AG08395 (cell line): ENCODE measurements around the gene C11orf21.

Experiments
- DNase-seq: peaks from one replicate; pipeline ENCODE4 v3.0.0; 2012; ENCODE audit warnings: mixed read lengths, low spot score

Gene C11orf21

DNA sequence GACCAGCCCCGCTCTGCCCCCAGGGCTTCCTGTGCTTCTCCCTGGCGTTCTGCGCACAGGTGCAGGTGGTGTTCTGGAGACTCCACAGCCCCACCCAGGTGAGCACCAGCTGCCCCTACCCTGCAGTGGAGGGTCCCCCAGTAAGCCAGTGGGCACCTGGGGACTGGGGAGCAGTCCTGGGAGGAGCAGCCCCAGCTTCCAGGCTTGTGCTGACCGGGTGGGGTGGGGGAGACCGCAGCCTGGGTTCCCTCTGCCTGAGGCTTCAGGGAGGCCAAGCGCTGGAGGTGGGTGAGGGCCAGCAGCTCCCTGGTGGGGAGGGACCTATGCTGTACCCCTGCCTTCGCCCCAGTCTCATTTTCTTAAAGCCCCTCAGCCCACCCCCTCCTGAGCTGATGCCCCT is 7.0 kb upstream of the C11orf21 start:
- DNase-seq: no peak

DNA sequence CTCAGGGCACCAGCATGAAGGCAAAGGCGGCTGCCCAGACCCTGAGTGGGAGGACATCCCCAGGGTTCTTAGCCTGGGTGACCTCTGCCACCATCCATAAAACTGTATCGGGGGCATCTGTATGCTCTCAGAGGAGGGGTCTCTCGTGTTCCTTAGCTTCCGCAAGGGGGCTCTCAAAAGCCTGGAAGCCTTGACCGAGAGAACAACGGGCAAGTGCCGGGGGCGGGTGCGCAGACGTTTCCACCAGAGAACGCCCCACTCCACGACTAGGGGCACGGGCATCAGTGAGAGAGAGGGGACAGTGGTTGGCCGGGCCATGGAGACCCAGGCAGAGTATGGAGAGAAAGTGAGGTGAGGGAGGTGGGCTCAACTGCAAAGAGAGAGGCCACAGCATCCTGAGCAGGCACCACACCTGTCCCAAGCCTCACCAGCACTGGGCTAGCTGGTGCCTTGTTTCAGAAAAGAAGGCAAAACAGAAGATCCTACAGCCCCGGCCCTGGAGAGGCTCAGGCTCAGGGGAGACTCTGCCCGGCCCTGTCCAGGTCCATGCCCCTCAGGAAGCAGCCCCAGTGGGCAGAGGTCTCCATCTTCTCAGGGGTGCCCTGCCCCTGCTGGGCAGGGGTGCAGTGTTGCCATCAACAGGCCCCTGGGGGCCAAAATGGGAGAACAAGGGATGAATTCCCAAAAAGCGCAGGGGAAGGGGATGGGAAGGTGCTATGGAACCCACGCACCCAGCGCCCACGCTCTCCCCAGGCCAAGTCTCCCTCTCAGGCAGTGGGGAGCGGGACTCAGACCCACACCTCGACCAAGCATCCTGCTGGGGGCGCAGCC is 6.0 kb upstream of the C11orf21 start:
- DNase-seq: no peak

DNA sequence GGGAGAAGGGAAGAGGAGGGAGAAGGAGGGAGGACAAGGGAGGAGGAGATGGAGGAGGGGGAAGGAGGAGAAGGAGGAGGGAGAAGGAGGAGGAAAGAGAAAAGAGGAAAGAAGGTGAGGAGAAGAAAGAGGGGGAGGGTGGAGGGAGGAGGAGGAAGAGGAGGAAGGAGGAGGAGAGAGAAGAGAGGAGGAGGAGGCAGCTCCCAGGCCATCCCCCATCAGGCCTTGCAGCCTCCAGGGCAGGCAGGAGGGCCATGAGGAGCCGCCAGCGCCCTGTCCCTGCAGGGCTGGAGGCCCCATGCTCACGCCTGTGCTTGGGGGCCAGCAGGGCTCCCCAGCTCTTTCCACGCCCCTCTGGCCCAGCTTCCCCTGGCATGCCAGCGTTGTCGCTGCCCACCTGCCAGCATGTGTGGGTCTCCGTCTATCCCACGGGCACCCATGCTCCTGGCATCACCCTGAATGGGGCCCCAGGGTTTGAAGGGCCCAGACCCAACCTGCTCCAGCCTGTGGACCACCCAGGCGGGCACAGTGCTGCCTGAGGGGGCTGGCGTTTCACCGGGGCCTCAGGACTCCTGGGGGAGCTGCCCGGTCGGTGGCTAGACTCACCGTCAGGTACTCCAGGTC is 5.3 kb upstream of the C11orf21 start:
- peak; percentile 42 for DNase-seq

DNA sequence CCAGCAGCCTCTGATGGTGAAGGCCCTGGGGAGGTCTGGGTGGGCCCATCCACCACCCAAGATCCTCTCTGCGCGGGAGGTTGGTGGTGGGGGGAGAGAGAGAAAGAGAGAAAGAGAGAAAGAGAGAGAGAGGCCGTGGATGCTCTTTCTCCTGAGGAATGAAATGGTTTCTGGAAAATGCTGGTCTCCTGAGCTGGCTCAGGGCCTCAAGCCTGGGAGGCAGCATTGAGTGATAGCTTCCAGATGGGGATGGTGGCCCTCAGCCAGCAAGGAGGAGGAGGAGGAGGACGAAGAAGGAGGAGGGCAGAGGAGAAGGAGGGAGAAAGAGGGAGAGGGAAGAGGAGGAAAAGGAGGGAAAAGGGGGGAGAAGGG is 4.7 kb upstream of the C11orf21 start:
- DNase-seq: peak; percentile 85

DNA sequence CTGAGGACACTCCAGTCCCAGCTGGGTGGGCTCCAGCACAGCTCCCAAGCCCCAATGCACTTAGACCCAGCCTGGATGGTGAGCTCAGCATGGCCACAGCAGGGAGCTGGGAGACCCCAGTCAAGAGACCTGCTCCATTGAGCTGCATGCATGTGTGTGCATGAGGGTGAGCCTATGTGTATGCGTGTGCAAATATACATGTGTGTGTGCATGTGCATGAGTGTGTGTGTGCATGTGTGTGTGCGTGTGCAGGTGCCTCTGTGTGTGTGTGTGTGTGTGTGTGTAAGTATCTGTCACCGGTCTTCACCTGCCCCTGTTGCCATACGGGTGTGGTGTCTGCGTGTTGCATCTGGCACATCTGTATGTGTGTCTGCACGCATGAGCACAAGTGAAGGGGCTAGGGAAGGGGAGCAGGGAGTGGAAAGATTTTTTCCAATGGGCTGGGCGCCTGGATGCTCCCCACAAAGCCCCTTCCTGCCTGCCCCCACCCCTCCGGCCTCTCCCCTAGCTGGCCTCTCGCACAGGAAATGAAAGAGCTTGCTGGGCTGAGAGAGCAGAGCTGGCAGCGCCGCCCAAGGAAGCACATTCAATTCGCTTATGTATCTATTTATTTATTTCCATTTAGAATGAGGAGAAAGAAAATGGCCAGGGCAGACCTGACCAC is 4.2 kb upstream of the C11orf21 start:
- DNase-seq: no peak

DNA sequence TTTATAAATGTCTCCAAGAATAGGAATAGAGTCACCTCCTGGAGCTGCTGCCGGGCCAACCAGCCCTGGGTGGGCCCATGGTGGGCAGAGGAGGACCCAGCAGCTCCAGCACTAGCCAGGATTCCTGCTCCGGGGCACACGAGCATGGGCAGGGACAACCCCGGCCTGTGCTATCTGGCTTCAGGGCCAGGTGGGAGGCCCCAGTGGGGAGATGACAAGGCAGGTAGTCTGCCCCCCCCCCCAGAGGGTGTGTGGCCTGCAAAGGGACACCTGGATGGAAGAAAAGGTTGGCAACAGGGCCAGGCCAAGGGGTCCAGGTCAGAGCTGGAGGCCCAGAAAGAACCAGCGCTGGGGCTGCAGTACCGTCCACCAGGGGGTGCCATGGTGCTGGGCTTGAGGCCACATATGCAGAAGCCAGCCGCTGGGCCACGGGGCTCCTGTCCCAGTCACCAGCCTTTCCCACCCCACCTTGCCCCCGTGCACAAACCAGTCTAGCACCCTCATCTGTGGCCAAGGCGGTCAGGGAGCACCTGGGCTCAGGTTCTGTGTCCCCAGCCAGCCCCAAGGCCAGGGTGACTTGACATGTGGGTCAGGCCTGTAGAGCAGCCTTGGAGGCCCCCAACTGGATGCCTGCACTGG is 3.5 kb upstream of the C11orf21 start:
- DNase-seq: peak; percentile 79

DNA sequence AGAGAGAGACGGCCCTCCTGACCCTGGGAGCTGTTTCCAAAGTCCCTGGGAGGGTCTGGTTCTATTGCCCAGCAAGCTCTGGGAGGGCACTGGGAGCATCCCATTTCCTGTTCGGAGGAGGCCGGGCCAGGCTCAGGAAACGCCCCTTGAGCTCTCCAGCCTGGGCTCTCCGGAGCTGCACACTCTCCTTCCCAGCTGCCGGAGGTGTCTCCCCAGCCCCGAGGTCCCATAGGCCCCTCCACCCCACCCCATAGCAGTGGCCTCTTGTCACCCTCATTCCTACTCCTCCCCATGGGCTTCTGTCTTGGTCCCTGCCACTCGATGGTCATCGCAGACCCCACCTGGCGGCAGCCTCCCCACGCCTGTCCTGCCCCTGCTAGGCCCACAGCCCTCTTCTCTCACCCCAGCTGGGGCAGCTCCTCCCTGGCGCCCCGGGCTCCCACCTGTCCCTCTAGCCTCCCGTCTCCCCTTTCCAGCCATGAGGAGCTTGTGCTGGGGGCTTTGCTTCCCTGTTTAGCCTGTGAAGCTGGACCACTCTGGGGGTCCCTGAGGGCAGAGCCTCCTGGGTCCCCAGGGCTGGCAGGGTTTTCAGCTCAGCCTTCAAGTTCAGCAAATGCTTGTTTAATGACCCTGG is 2.9 kb upstream of the C11orf21 start:
- DNase-seq: peak; percentile 54

DNA sequence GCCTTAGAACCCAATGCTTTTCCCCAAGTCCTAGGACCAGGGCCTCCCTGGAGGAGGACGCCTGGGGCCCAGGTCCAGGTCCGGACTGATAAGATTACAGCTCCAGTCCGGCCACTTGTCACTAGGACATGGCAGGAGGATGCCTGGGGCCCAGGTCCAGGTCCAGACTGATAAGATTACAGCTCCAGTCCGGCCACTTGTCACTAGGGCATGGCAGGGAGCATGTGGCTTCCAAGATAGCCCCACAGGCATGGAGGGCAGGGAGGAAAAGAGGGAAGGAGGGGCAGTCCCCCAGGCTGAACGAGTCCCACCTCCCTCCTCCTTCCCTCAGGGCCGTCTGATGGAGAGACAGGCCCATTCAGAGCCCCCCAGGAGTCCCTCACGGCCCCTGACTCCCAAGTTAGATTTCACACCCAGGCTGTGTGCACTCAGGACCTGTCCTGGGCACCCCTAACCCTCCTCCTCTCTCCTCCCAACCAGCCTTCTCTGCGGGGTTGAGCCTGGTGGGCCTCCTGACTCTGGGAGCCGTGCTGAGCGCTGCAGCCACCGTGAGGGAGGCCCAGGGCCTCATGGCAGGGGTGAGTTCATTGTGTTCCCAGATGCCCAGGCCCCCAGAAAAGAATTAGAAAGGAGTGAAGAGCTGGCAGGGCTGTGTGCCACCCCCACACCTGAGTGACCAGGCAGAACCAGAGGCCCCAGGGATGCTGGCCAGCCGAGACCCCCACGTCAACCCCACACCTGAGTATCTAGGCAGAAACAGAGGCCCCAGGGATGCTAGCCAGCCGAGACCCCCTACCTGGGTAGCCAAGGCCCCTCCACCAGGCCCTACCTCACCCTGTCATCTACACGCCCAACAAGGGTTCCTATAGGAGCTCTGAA is 2.1 kb upstream of the C11orf21 start:
- DNase-seq: no peak

DNA sequence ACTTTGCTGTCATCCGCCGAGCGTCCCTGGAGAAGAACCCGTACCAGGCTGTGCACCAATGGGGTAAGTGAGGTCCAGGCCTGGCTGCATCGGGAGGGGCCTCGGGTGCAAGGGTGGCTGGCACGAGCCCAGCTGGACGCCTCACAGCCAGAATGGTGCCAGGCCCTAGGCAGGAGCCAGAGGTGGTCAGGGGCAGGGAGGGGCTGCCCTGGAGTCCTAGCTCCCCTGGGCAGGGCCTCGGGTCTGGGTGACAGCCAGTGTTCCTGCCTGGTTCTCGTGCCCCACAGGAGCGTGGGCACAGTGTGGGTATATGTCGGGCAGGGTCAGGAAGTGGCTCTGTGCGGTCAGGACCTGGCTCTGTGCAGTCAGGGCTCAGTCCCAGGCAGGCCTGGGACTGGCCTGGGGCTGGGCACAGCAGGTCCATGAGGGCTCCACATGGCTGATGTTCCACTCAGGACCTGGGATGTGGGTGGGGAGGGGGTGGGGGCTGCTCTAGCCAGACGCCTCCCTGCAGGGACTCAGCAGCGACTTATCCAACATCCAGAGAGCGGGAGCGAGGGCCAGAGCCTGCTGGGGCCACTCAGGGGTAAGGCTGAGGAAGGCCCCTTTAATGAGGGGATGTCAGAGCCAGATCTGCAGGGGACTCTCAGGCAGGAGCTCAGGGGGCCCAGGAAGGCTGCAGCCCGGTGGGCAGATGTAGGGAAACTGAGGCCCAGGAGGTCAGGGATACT is 1.3 kb upstream of the C11orf21 start:
- DNase-seq: no peak

DNA sequence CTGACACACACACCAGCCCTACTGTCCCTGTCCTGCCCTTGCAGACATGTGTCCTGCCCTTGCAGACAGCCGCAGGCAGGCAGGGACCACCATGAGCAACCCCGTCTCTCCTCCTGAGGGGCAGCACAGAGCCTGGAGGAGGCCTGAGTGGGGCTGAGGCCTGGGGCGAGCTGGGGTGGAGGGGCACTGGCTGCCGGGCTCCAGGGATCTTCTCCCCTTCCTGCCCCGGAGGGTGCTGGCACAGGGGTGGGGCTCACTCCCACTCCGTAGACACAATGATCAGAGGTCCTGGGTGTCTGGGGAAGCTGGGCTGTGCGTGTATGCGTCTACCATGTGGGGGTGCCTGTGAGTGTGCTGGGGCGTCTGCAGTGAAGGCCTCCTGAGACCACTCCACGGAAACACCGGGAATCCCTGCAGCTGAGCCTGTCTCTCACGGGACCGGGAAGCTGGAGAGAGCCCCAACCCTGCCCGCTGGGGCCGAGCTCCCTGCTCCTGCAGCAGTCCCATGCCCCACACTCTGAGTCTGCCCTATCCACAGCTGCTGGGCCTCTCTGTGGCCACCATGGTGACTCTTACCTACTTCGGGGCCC is 683 bp upstream of the C11orf21 start:
- no peak for DNase-seq

DNA sequence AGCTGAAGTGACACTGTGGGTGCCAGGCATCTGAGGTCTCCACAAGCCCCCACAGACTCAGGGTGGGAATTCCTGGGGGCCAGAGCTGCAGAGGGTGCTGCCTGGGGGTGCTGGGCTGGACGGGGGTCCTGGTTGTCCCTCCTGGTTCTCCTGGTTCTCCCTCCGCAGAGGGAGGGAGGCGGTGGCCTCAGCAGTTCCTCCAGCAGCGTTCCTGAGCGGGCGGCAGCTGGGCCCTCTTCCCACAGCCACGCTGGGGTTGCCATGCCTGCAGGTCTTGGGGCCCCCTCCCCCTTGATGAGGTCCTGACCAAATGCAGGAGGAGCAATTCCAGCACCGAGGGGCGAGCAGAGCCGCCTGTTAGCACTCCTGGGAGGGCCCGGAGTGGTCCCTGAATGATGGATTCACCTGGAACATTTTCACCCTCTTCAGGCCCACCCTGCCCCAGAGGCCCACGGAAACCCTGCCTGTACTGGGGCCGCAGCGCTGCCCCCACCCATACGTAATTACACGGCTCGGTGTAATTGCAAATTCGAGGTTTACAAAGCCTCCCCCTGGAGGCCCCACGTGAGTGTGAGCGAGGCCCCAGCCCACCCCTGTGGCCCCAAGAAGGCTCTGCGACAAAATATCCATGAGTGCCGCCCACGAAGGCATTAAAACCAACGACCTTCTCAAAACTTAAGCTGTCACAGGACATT is 635 bp downstream of the C11orf21 start:
- no peak for DNase-seq

DNA sequence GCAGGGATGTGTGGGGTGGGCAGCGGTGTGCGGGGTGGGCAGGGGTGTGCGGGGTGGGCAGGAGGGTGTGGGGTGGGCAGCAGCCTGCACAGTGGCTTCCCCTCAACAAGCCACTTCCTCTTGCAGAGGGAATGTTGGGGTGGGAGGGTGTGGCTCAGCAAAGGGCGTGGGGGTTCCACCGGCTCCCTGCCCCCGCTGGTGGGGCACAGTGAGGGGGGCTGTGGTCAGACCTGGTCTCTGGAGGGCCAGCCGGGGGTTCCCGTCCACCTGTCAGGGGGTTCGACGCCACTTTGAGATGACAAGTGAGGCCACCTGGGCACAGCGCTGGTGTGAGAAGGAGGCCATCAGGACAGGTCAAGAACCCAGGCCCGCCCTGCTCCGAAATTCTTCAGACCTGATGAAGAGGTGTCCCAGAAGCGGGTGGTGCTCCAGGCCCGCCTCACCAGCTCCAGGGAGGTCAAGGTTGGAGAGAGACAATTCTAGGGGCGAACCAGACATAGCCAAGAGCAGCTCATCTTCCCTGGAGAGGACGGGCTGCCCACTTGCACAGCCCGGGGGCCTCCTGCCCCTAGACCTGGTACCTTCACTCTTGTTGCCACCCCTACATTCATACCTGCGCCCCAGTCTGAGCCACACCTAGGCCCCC is 1.3 kb downstream of the C11orf21 start:
- no peak for DNase-seq

DNA sequence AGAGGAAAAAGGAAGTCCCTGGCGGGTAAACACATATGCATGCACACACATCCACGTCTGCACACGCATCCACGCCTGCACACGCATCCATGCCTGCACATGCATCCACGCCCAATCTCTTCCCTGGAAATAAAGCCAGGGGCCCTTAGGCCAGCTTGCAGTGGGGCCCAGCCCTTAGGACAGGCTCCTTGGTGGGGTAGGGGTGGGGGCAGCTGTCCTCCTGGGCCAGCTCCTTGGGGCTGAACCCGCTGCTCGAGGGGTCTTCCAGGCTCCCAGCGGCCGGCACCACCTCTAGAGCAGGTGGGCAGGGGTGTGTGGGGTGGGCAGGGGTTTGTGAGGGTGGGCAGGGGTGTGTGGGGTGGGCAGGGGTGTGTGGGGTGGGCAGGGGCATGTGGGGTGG is 1.9 kb downstream of the C11orf21 start:
- no peak for DNase-seq

DNA sequence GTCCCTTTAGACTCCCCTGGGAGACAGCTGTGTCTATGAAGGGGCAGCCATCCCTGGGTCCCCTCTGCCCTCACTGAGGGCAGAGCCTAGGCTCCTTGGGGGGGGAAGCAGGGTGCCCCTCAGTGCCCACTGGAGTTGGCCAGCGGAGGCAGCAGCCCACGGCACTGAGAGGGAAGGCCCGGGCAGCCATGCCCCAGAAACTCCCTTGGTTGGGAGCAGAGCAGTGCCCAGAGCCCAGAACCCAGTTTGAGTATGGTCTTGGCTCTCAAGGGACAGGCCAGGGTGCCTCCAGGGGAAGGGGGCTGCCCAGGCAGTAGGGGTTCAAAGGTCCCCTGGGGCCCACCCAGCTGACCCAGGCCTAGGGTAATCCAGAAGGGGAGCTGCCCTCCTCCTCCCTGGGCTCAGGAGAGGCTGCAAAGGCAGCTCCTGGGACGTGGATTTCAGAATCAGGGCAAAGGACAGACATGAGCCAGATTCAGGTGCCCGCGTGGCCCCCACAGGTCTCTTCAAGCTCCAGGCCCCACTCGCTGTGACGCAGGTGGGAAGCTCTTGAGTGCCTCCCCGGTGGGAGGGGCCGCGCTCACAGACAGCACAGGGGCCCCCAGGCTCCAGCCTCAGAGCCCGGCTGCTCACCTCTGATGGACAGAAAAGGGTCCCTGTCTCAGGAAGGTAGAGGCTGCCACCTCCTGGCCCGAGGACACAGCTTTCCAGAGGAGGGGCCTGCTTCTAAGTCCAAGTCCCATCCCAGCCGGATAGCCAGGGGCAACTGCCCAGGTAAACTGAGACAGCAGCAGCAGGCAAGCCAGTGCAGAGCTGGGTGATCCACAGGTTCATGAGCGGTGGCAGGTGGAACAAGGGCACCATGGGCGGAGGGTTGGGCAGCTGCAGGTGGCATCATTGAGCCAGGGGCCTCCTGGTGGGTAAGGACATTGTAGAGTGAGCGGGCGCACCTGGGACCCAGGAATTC is 2.6 kb downstream of the C11orf21 start:
- DNase-seq: no peak

DNA sequence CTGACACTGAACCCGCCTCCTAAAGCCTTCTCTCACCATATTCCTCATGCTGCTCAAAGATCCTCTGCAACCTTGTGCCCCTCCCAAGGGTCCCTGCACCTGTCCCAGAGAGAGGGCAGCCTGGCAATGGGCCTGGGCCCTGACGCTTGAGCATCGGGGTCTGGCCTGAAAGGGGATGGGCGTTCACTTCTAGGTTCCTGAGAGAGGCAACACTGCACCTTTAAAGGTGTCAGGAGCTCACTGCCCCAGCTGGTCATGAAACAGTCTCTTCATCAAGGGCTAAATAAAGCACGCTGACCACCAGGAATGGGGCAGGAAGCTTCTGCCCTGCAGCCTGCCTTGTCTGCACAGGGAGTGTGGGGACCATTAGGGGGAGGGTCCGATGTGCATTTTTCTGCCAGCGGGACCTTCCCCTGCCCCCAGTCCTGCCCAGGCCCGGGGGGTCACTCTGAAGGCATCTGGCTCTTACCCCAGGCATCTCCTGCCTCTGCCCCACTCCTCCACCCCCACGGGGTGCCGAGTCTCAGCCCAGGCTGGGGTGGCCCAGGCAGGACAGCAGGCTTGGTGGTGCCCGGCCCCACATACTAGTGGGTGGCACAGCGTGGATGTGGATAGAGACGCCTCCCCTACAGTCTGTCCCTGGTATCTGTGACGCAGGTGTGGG is 3.5 kb downstream of the C11orf21 start:
- DNase-seq: no peak

DNA sequence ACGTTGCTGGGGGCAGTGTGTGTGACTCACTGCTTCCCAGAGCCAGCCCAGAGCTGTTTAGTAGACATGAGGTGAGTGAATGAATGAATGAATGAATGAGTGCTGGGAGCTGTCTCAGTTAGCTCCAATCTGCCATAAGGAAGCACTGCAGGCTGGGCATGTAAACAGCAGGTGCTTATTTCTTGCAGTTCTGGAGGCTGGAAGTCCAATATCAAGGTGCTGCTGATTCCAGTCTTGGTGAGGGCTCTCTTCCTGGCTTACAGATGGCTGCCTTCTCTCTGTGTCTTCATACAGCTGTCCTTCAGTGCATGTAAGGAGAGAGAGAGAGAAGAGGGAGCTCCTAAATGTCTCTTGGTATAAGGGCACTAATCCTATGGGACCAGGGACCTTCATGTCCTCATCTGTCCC is 4.1 kb downstream of the C11orf21 start:
- no peak for DNase-seq

DNA sequence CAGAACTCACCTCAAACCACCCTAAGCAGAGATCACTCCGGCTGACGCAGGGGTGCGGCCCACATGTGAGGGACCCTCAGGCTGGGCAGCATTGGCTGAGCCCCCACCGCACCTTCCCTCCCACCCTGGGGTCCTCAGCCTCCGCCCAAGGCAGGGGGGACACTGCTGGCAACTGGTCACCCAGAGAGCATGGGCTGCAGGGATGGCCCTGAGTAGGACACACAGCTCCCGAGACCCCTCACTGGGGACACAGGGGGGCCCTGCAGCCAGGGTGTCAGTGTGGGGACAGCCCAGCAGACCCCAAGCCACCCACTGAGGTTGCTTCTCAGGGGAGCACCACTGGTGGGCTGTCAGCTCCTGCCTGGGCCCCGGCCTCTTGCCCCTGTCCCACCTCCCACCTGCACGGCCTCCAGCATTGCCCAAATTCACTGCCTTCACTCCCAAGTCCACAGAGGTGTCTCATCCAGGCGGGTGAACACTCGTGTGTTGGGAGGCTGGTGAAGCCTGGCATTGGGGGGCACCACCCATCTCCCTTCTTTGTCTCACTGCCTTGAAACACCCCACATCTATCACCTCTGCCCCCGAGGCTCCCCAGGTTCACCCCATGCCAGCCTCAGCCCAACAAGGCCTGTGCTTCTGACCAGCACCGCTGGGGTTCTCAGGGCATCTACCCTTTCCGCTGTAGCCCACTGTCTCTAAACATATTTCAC is 4.7 kb downstream of the C11orf21 start:
- no peak for DNase-seq
